ENCODE results near the gene ARHGAP9.

- TF ChIP-seq CTCF (conservative IDR thresholded peaks at IDR 0.05; ENCODE audit: low read length) (no peak), EZH2phosphoT487 (IDR thresholded peaks at IDR 0.05; ENCODE audit: borderline replicate concordance) (no peak)
These were observed 3.8 kb upstream of the ARHGAP9 start for GRCh38 chr12:57483466-57483865.

Measured in Loucy (cell line).